HepG2 (cell line): ENCODE data around the gene TBC1D22A. TPM values are rescaled to one million over a fixed set of nuclear protein-coding genes. Genes with fewer than 3 reads are reported as not detected.

ENCODE experiments used
- ATAC-seq: fragments of 200-7000 bp; cut with Tn5 transposase; 3 replicates; pipeline ENCODE4 v1.9.1; 2020; ENCODE audit warnings: mild to moderate bottlenecking, moderate library complexity
- BruUV-seq: library from RNA; stranded (reverse); fragments of 400-500 nt; replicated peaks from 2 replicates; lab custom pipeline; 2021; lab: Mats Ljungman, UMichigan
- CTCF ChIA-PET: fragments of 300-600 bp; formaldehyde crosslinking; extraction: SDS; loops from one replicate; lab custom pipeline; 2021; ENCODE audit warnings: low total read pairs, inconsistent platforms, low intra/inter-chr PET ratio; lab: Yijun Ruan, JAX
- POLR2A ChIA-PET: fragments of 350-600 bp; sonication (Branson Sonifier 250); formaldehyde crosslinking; loops from one replicate; lab custom pipeline; 2020; ENCODE audit warnings: antibody characterized with exemption, inconsistent platforms; lab: Yijun Ruan, JAX
- DNase-seq: peaks from one replicate; pipeline ENCODE4 v3.0.0-alpha.2; 2015; ENCODE audit warnings: low spot score
- FAIRE-seq: peaks from 3 replicates; lab custom pipeline; 2011; peaks lifted over from hg19 to GRCh38; lab: Jason Lieb, UNC
- H2AFZ ChIP-seq: one replicate; pipeline ENCODE4 v1.6.1; 2011; ENCODE audit warnings: low read length, inconsistent platforms
- H3K27ac ChIP-seq: fragments of 300-600 bp; 3 replicates; pipeline ENCODE4 v1.8.0; 2011; ENCODE audit warnings: mixed run types, mild to moderate bottlenecking, mixed read lengths, low read length, inconsistent platforms; ENCODE audit not compliant: insufficient read depth; ENCODE audit errors: extremely low read length
- H3K27me3 ChIP-seq, 2 experiments: fragments of 200-600 bp in 1 of 2; 2 replicates in 1 of 2; 3 replicates in 1 of 2; pipeline versions ENCODE4 v1.6.0 to v1.8.0; 2011; ENCODE audit warnings: low read length in 2 of 2, mild to moderate bottlenecking in 2 of 2, moderate library complexity in 2 of 2, inconsistent platforms in 1 of 2; ENCODE audit not compliant: insufficient read depth in 2 of 2, control insufficient read depth in 1 of 2
- H3K36me3 ChIP-seq, 2 experiments: fragments of 200-600 bp in 1 of 2; replicated peaks in 1 of 2; 2 replicates in 1 of 2; 3 replicates in 1 of 2; pipeline versions ENCODE4 v1.5.1 to v1.8.0; 2011; ENCODE audit warnings: low read length in 2 of 2, inconsistent platforms in 1 of 2; ENCODE audit not compliant: insufficient read depth in 2 of 2, control insufficient read depth in 1 of 2
- H3K4me1 ChIP-seq: 2 replicates; pipeline ENCODE4 v1.5.1; 2012; ENCODE audit warnings: low read length, inconsistent platforms; ENCODE audit not compliant: insufficient read depth
- H3K4me2 ChIP-seq: 2 replicates; pipeline ENCODE4 v1.6.0; 2011; ENCODE audit warnings: low read depth, low read length, inconsistent platforms
- H3K4me3 ChIP-seq, 3 experiments: fragments of 200-600 bp in 1 of 3; sonication (generic), shearing (Covaris generic) in 1 of 3; replicated peaks in 1 of 3; 2 replicates each; pipeline ENCODE4 v1.5.1; 2011 to 2016; ENCODE audit warnings: low read length in 3 of 3, inconsistent platforms in 2 of 3, low read depth in 2 of 3, mild to moderate bottlenecking in 2 of 3, control low read depth in 1 of 3, mixed read lengths in 1 of 3; ENCODE audit not compliant: insufficient read depth in 1 of 3
- H3K79me2 ChIP-seq: one replicate; pipeline ENCODE4 v1.6.1; 2011; ENCODE audit warnings: low read length, inconsistent platforms; ENCODE audit not compliant: insufficient read depth
- H3K9ac ChIP-seq: 2 replicates; pipeline ENCODE4 v1.6.0; 2011; ENCODE audit warnings: mild to moderate bottlenecking, low read depth, low read length, inconsistent platforms; ENCODE audit not compliant: insufficient read depth
- H3K9me3 ChIP-seq: 2 replicates; pipeline ENCODE4 v1.5.1; 2012; ENCODE audit warnings: mild to moderate bottlenecking, low read length
- H4K20me1 ChIP-seq: 2 replicates; pipeline ENCODE4 v1.6.0; 2011; ENCODE audit warnings: inconsistent platforms, mild to moderate bottlenecking, low read length, moderate library complexity; ENCODE audit not compliant: insufficient read depth
- DPF2 ChIP-seq: sonication (generic); formaldehyde crosslinking; IDR thresholded peaks from 2 replicates; pipeline ENCODE4 v1.4.0; 2020; ENCODE audit warnings: mild to moderate bottlenecking, low read depth, missing genetic modification reagents, borderline replicate concordance
- GATA4 ChIP-seq: sonication (generic); IDR thresholded peaks from 2 replicates; pipeline ENCODE4 v1.6.1; 2016; ENCODE audit warnings: antibody characterized with exemption, low read depth, borderline replicate concordance
- KDM5A ChIP-seq: fragments of 200-600 bp; sonication (generic); IDR thresholded peaks from 2 replicates; pipeline ENCODE4 v1.7.0; 2018; ENCODE audit warnings: antibody characterized with exemption, mild to moderate bottlenecking, low read length, borderline replicate concordance
- NCOA2 ChIP-seq: sonication (generic); formaldehyde crosslinking; IDR thresholded peaks from 2 replicates; pipeline ENCODE4 v1.8.0; 2022; ENCODE audit warnings: inconsistent platforms
- RBAK ChIP-seq: sonication (generic); formaldehyde crosslinking; IDR thresholded peaks from 2 replicates; pipeline ENCODE4 v1.5.1; 2020; ENCODE audit warnings: mild to moderate bottlenecking, missing genetic modification reagents
- RBFOX2 ChIP-seq: fragments of 200-400 bp; formaldehyde crosslinking; IDR thresholded peaks from 2 replicates; pipeline ENCODE4 v1.6.1; 2017; ENCODE audit warnings: low read depth, mild to moderate bottlenecking, low read length
- SIX1 ChIP-seq: sonication (generic); formaldehyde crosslinking; IDR thresholded peaks from 2 replicates; pipeline ENCODE4 v1.4.0; 2020; ENCODE audit warnings: missing genetic modification reagents, borderline replicate concordance
- U2AF1 ChIP-seq: fragments of 200-400 bp; formaldehyde crosslinking; optimal IDR thresholded peaks from 2 replicates; pipeline ENCODE3; 2017; ENCODE audit warnings: mild to moderate bottlenecking, low read depth, low read length
- ZNF251 ChIP-seq: sonication (generic); formaldehyde crosslinking; IDR thresholded peaks from 2 replicates; pipeline ENCODE4 v1.9.0; 2021; ENCODE audit warnings: mild to moderate bottlenecking, missing genetic modification reagents
- ZNF841 ChIP-seq: sonication (generic); formaldehyde crosslinking; IDR thresholded peaks from 2 replicates; pipeline ENCODE4 v1.8.1; 2023; ENCODE audit warnings: missing genetic modification reagents, borderline replicate concordance
- ZNF879 ChIP-seq: sonication (generic); formaldehyde crosslinking; IDR thresholded peaks from 2 replicates; pipeline ENCODE4 v1.8.1; 2023; ENCODE audit warnings: missing genetic modification reagents
- WGBS: methylation state at CpG from one replicate; pipeline ENCODE4 v1.1.6; 2017; ENCODE audit warnings: low lambda C conversion rate; 5-methylcytosine and 5-hydroxymethylcytosine counted together
- in situ Hi-C: cut with HindIII; loops from 2 replicates; pipeline ENCODE4 v1.10.0; 2017; ENCODE audit warnings: low pct_unique_long_range_greater_than_20kb; ENCODE audit not compliant: extremely low pct_ligation_motif_present
- intact Hi-C: fragments of 100-400 bp; cut with micrococcal nuclease; formaldehyde crosslinking; loops from one replicate; pipeline ENCODE4 v1.10.0; 2022; ENCODE audit not compliant: unreplicated experiment
- polyA plus RNA-seq, 8 experiments: library from polyadenylated mRNA; depleted of rRNA in 3 of 8; stranded (reverse) in 7 of 8; unstranded in 1 of 8; fragments of >200 nt; fragmentation: Illumina TruSeq in 4 of 8; extraction: Trizol in 4 of 8; gene quantifications; 2 replicates each; pipeline versions ENCODE4 v1.2.1 to v1.2.3, GENCODE V29; 2011 to 2016; ENCODE audit warnings: low read depth in 4 of 8, missing spikeins in 1 of 8, mixed read lengths in 1 of 8; ENCODE audit not compliant: insufficient read depth in 1 of 8
- total RNA-seq, 5 experiments: library from RNA; depleted of rRNA; stranded (reverse); fragments of >200 nt; fragmentation: Illumina TruSeq; extraction: Trizol; gene quantifications; 2 replicates each; pipeline ENCODE4 v1.2.3, GENCODE V29; 2016; ENCODE audit warnings: low read depth in 1 of 5
- TF ChIP-seq, protein P1 (sequence below): sonication (generic); formaldehyde crosslinking; IDR thresholded peaks from 2 replicates; pipeline ENCODE4 v1.4.0; 2020; ENCODE audit warnings: missing genetic modification reagents, mild to moderate bottlenecking, borderline replicate concordance
- TF ChIP-seq, protein P2 (sequence below): IDR thresholded peaks from 2 replicates; pipeline ENCODE4 v1.6.1; 2016; ENCODE audit warnings: missing genetic modification reagents, missing compliant biosample characterization

TBC1D22A gene
- total and polyA plus RNA-seq, 2 of the 13 experiments (the other 11 are each of a cell fraction or from before 2014, with no cell fraction given) = 17.3 to 18.0 TPM

DNA sequence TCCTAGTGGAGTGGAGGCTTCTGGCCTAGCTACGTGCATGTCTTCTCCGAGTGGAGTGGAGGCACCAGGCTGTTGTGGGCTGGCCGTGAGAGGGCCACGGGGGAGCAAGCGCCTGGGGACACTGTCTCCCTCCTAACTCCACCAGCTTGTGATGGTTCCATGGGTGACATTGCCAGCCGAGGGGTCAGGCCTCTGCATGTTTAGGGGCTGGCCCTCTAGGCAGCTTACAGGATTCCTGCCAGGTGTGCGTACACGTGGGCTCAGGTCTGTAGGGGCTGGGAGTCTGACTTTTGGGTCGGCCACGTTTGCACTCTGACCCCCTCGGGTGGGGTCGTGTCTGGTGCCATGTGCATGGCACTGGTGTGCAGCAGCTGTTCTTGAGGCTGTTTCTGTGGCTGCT lies 31.6 kb downstream of the TBC1D22A start:
- Histone ChIP-seq H3K9ac (no peak overlapping the region), H3K79me2 (peaks cover 14% of the 10 kb centered on the region), H4K20me1 (no peaks in the 10 kb centered on the region), H3K27ac (no peak overlapping the region), H3K27me3 (no peaks in the 10 kb centered on the region), H3K4me3 (no peak overlapping the region), H3K36me3 (peaks cover 35 to 40% of the 10 kb centered on the region in 2 experiments; a peak in 4 of 5 replicates), H2AFZ (no peak overlapping the region), H3K4me2 (no peak overlapping the region), H3K4me1 (peaks cover 16% of the 10 kb centered on the region), H3K9me3 (no peaks in the 10 kb centered on the region)
- in situ Hi-C loops = no loop called here
- DNase-seq (no peak), FAIRE-seq (no peak), ATAC-seq (no peak)
- CTCF ChIA-PET = no interaction called here
- 97% methylated on average over 10 of the region's 12 CpGs for WGBS
- intact Hi-C loops = no loop called here
- TF ChIP-seq RBAK (CRISPR knock-in tag) (no peak), NCOA2 (CRISPR knock-in tag) (no peak), ZNF251 (CRISPR knock-in tag) (no peak), RBFOX2 (no peak), GATA4 (no peak), U2AF1 (no peak), ZNF879 (no peak), DPF2 (no peak), ZNF841 (no peak), SIX1 (CRISPR knock-in tag) (no peak), KDM5A (no peak)
- TF ChIP-seq, protein P1, sequence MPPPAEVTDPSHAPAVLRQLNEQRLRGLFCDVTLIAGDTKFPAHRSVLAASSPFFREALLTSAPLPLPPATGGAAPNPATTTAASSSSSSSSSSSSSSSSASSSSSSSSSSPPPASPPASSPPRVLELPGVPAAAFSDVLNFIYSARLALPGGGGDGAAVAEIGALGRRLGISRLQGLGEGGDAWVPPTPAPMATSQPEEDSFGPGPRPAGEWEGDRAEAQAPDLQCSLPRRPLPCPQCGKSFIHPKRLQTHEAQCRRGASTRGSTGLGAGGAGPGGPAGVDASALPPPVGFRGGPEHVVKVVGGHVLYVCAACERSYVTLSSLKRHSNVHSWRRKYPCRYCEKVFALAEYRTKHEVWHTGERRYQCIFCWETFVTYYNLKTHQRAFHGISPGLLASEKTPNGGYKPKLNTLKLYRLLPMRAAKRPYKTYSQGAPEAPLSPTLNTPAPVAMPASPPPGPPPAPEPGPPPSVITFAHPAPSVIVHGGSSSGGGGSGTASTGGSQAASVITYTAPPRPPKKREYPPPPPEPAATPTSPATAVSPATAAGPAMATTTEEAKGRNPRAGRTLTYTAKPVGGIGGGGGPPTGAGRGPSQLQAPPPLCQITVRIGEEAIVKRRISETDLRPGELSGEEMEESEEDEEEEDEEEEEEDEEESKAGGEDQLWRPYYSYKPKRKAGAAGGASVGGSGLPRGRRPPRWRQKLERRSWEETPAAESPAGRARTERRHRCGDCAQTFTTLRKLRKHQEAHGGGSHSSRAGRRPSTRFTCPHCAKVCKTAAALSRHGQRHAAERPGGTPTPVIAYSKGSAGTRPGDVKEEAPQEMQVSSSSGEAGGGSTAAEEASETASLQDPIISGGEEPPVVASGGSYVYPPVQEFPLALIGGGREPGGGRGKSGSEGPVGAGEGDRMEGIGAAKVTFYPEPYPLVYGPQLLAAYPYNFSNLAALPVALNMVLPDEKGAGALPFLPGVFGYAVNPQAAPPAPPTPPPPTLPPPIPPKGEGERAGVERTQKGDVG = no peak
- TF ChIP-seq, protein P2, sequence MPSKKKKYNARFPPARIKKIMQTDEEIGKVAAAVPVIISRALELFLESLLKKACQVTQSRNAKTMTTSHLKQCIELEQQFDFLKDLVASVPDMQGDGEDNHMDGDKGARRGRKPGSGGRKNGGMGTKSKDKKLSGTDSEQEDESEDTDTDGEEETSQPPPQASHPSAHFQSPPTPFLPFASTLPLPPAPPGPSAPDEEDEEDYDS (CRISPR knock-in tag) = no peak
- POLR2A ChIA-PET = interaction anchor here (0.8 kb wide), 1 partner anchor 31 kb away, joined by 3 read pairs; the partner anchor contains the start of gene TBC1D22A
- BruUV-seq = no TSS peak
